MCF 10A (cell line): ENCODE results near the gene NFATC3. TPM values are rescaled to one million over a fixed set of nuclear protein-coding genes. Genes with fewer than 3 reads are reported as not detected.

Experiments
- BruUV-seq: library from RNA; stranded (reverse); fragments of 400-500 nt; replicated peaks from 2 replicates; lab custom pipeline; 2021; lab: Mats Ljungman, UMichigan
- CTCF ChIA-PET: fragments of 300-600 bp; sonication (Branson Sonifier 250); formaldehyde crosslinking; extraction: SDS; loops from one replicate; lab custom pipeline; 2021; ENCODE audit warnings: antibody characterized with exemption, inconsistent platforms; lab: Yijun Ruan, JAX
- POLR2A ChIA-PET: fragments of 300-600, 350-650 bp; sonication (Branson Sonifier 250); formaldehyde crosslinking; extraction: SDS; loops from one replicate; lab custom pipeline; 2020; ENCODE audit warnings: antibody characterized with exemption, inconsistent platforms; lab: Yijun Ruan, JAX
- DNase-seq: peaks from one replicate; pipeline ENCODE4 v3.0.0-alpha.2; 2018; ENCODE audit not compliant: unreplicated experiment
- H3K27ac Mint-ChIP-seq: one replicate; pipeline ENCODE4 v1.8.0; 2022; ENCODE audit warnings: mild to moderate bottlenecking, low read depth, mixed read lengths; ENCODE audit not compliant: unreplicated experiment
- H3K27me3 Mint-ChIP-seq: one replicate; pipeline ENCODE4 v1.8.0; 2022; ENCODE audit warnings: mixed read lengths; ENCODE audit not compliant: insufficient read depth, unreplicated experiment
- H3K36me3 Mint-ChIP-seq: one replicate; pipeline ENCODE4 v1.8.0; 2022; ENCODE audit warnings: mild to moderate bottlenecking, moderate library complexity, mixed read lengths; ENCODE audit not compliant: insufficient read depth, unreplicated experiment
- H3K4me1 Mint-ChIP-seq: one replicate; pipeline ENCODE4 v1.8.0; 2022; ENCODE audit warnings: mixed read lengths; ENCODE audit not compliant: insufficient read depth, unreplicated experiment
- H3K4me3 Mint-ChIP-seq: one replicate; pipeline ENCODE4 v1.8.0; 2022; ENCODE audit warnings: mild to moderate bottlenecking, moderate library complexity, mixed read lengths; ENCODE audit not compliant: unreplicated experiment
- H3K9me3 Mint-ChIP-seq: one replicate; pipeline ENCODE4 v1.8.0; 2022; ENCODE audit warnings: mixed read lengths; ENCODE audit not compliant: unreplicated experiment
- CTCF ChIP-seq: fragments of 200-600 bp; IDR thresholded peaks from one replicate; pipeline ENCODE4 v1.8.0; 2022; ENCODE audit warnings: antibody characterized with exemption, mild to moderate bottlenecking; ENCODE audit not compliant: unreplicated experiment
- intact Hi-C: fragments of 100-400 bp; cut with micrococcal nuclease; formaldehyde crosslinking; loops from 2 replicates; pipeline ENCODE4 v1.14.1; 2022
- total RNA-seq: library from RNA; stranded (reverse); gene quantifications from 2 replicates; pipeline ENCODE4 v1.2.3, GENCODE V29; 2022

The NFATC3 gene
- total RNA-seq, 1 experiment from 2014 or later: 24.1 TPM

- no peak for TF ChIP-seq CTCF
- peaks cover 7% of the 10 kb centered on the region for H3K4me1 Mint-ChIP-seq
- no peaks in the 10 kb centered on the region for H3K27me3 Mint-ChIP-seq
- CTCF ChIA-PET: interaction anchor here (0.6 kb wide), 1 partner anchor 131 kb away, joined by 3 read pairs; no protein-coding TSS in a partner anchor
- intact Hi-C loops: no loop called here
- H3K9me3 Mint-ChIP-seq: no peaks in the 10 kb centered on the region
- POLR2A ChIA-PET: no interaction called here
- no peak overlapping the region for H3K4me3 Mint-ChIP-seq
- BruUV-seq: no TSS peak
- DNase-seq: no peak
- H3K36me3 Mint-ChIP-seq: peaks cover 10% of the 10 kb centered on the region
- no peak overlapping the region for H3K27ac Mint-ChIP-seq
Observed at GRCh38 chr16:68202091-68202519, 116.9 kb downstream of the NFATC3 start.

- ChIA-PET POLR2A (interaction anchor here (0.9 to 1.9 kb wide), 3 partner anchors 9 to 120 kb away, joined by 3 to 4 read pairs (median 3); no protein-coding TSS in a partner anchor), CTCF (interaction anchor here (0.7 kb wide), 1 partner anchor 9 kb away, joined by 3 read pairs; no protein-coding TSS in a partner anchor)
- no peak for TF ChIP-seq CTCF
- H3K36me3 Mint-ChIP-seq: peaks cover 10% of the 10 kb centered on the region
- no peak overlapping the region for H3K27ac Mint-ChIP-seq
- H3K9me3 Mint-ChIP-seq: no peaks in the 10 kb centered on the region
- no peaks in the 10 kb centered on the region for H3K27me3 Mint-ChIP-seq
- DNase-seq: no peak
- no peaks in the 10 kb centered on the region for H3K4me1 Mint-ChIP-seq
- intact Hi-C loops: no loop called here
- H3K4me3 Mint-ChIP-seq: no peak overlapping the region
- BruUV-seq: no TSS peak
Observed at GRCh38 chr16:68206245-68206644, 121.1 kb downstream of the NFATC3 start.

- BruUV-seq: no TSS peak
- TF ChIP-seq CTCF: no peak
Observed at GRCh38 chr16:68214726-68215125, 129.6 kb downstream of the NFATC3 start.

GRCh38 chr16:68215302-68215701 is 130.1 kb downstream of the NFATC3 start:
- H3K27ac Mint-ChIP-seq: no peak overlapping the region
- CTCF ChIA-PET: no interaction called here

More at GRCh38 chr16:68214726-68215125, 129.6 kb downstream of the NFATC3 start:
- no peaks in the 10 kb centered on the region for H3K4me1 Mint-ChIP-seq
- POLR2A ChIA-PET: interaction anchor here (1.0 kb wide), 1 partner anchor 20 kb away, joined by 3 read pairs; no protein-coding TSS in a partner anchor
- no peak overlapping the region for H3K4me3 Mint-ChIP-seq
- intact Hi-C loops: no loop called here
- H3K36me3 Mint-ChIP-seq: peaks cover 12% of the 10 kb centered on the region
- no peaks in the 10 kb centered on the region for H3K9me3 Mint-ChIP-seq
- no peak for DNase-seq
- no peak overlapping the region for H3K27ac Mint-ChIP-seq
- CTCF ChIA-PET: interaction anchor here (1.8 kb wide), 1 partner anchor 15 kb away, joined by 5 read pairs; no protein-coding TSS in a partner anchor
- no peaks in the 10 kb centered on the region for H3K27me3 Mint-ChIP-seq

More at GRCh38 chr16:68215302-68215701, 130.1 kb downstream of the NFATC3 start:
- Mint-ChIP-seq H3K4me3 (no peak overlapping the region), H3K36me3 (peaks cover 12% of the 10 kb centered on the region), H3K9me3 (no peaks in the 10 kb centered on the region), H3K4me1 (no peaks in the 10 kb centered on the region), H3K27me3 (no peaks in the 10 kb centered on the region)
- POLR2A ChIA-PET: interaction anchor here (1.0 kb wide), 1 partner anchor 19 kb away, joined by 3 read pairs; no protein-coding TSS in a partner anchor
- no TSS peak for BruUV-seq
- no peak for DNase-seq
- intact Hi-C loops: no loop called here
- no peak for TF ChIP-seq CTCF
